NCI-H2107 treated with DMSO at 0.1 percent for 48 hours (cell line): Measurements from ENCODE around the gene RPS6KA2.

Experiments used
- DNase-seq: peaks from one replicate; lab custom pipeline; 2025; ENCODE audit not compliant: unreplicated experiment; lab: John Stamatoyannopoulos, UW

Gene RPS6KA2

GRCh38 chr6:166505133-166505905 is 121.7 kb downstream of the RPS6KA2 start:
- DNase-seq, result no peak

- no peak for DNase-seq
Observed at GRCh38 chr6:166504100-166504499, 123.0 kb downstream of the RPS6KA2 start.

DNA sequence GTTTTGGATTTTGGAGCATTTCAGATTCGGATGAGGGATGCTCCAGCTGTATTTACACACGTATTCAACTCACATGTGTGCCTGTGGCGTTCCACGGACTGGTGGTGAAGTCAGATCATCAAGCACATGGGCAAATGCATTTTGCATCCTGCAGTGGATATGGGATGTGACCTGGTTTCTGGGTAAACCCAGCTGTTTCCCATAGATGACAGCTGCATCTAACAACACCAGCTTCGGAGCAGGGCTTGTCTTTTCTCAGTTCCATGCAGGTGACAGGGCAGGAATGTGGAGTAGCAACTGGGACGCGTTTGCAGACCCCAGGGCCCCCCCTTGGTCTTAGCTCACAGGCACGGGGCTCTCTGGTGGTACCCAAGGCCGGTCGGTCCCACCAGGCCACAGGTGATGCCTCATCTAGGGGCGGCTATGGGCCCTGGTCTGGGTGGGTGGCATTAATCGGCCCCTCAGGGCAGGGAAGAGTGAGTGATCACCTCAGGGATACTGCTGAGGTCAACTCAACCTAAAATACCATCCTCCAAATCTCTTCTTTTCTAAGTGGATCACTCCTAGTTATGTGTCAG is 123.8 kb downstream of the RPS6KA2 start:
- DNase-seq, result no peak

DNA sequence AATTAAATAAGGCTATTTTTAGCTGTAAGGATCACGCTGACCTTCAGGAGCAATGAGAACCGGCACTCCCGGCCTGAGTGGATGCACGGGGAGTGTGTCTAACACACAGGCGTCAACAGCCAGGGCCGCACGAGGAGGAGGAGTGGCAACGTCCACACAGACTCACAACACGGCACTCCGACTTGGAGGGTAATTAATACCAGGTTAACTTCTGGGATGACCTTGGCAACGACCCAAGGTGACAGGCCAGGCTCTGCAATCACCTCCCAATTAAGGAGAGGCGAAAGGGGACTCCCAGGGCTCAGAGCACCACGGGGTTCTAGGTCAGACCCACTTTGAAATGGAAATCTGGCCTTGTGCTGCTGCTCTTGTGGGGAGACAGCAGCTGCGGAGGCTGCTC is 124.6 kb downstream of the RPS6KA2 start:
- DNase-seq, result no peak

DNA sequence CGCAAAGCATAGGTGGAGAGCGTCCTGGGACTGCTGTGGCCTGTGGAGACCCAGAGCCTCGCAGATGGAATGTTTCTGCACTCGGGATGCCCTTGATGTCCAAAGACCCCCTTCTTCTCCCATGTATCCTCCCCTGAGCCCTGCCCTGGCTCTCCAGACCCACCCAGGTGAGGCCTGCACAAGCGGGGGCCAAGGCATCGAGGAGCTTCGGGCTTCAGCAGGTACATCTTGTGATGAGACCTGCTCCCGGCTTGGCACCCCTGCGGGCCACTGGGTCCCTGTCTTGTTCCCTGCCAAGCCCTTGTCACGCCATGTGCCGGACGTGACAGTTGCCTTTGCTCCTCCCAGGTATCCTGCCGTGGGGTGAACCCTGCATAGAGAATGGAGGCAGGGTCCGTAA is 125.8 kb downstream of the RPS6KA2 start:
- no peak for DNase-seq

DNA sequence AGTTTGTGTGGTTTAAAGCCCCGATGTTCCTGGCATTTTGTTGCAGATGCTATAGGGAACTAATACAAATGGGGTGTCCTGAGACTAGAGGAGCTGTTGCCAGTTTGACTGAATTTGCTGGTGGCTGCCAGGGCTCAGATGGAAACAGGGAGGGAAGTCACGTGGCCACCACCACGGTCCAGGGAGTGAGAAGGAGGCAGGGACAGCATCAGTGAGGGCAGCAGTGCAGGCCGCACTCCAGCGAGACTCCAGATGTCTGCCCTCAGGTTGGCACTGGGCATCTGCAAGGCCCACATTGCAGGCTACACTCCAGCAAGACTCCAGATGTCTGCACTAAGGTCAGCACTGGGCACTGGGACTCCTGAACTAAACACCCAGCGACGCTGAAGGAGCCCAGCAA is 126.8 kb downstream of the RPS6KA2 start:
- no peak for DNase-seq

GRCh38 chr6:166499350-166500163 is 127.5 kb downstream of the RPS6KA2 start:
- DNase-seq, result no peak

DNA sequence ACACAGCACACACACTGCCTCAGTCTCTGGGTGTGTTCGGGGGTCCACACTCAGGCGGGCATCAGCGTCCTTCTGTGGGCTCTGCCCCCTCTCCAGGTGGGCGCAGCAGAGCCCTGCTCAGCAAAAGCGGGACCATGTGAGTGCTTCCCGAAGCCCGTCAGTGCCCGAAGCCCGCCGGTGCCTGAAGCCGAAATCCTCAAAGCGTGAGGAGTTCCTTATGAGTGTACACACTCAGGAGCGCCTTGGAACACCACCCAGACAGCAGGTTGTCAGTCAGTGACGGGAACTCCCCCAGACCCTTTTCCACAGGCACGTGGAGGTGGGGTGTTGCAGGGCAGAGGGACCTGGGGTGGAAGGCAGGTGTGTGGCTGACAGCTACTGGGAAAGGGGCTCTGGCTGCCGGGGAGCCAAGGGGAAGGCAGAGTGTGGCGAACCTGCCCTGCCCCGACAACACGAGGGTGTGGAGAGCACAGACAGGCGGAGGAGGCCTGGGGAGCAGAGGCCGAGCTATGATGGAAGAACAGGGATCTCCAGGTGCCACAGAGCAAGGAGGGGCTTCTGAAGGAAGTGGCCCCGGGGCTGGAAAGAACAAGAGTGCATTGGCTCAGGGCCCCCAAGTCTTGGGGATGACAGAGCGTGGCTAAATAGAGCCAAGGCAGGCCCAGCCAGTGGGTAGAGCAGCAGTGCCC is 128.2 kb downstream of the RPS6KA2 start:
- DNase-seq, result no peak

DNA sequence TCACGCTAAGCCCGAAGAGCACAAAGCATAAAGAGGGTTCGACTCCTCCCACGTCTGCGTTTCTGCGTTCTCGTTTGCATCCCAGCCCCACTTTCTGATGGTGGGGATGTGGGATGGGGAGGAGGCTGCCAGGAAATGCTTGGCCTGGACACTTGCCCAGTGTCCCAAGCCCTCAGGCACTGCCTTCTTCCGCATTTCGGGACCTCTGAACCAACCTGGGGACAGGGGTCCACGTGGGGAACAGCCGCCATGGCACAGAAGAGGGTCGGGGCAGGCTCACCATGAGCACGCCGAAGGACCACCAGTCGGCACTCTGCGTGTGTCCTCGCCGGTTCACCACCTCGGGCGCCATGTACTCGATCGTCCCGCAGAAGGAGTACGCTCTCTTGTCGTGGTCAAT is 128.8 kb downstream of the RPS6KA2 start:
- no peak for DNase-seq

GRCh38 chr6:166497087-166497899 is 129.8 kb downstream of the RPS6KA2 start:
- DNase-seq, result no peak

- no peak for DNase-seq
Observed at GRCh38 chr6:166496460-166496859, 130.6 kb downstream of the RPS6KA2 start.

GRCh38 chr6:166495487-166496314 is 131.3 kb downstream of the RPS6KA2 start:
- DNase-seq, result no peak

GRCh38 chr6:166494757-166495486 is 132.1 kb downstream of the RPS6KA2 start:
- DNase-seq, result no peak

GRCh38 chr6:166494101-166494441 is 133.0 kb downstream of the RPS6KA2 start:
- no peak for DNase-seq

DNA sequence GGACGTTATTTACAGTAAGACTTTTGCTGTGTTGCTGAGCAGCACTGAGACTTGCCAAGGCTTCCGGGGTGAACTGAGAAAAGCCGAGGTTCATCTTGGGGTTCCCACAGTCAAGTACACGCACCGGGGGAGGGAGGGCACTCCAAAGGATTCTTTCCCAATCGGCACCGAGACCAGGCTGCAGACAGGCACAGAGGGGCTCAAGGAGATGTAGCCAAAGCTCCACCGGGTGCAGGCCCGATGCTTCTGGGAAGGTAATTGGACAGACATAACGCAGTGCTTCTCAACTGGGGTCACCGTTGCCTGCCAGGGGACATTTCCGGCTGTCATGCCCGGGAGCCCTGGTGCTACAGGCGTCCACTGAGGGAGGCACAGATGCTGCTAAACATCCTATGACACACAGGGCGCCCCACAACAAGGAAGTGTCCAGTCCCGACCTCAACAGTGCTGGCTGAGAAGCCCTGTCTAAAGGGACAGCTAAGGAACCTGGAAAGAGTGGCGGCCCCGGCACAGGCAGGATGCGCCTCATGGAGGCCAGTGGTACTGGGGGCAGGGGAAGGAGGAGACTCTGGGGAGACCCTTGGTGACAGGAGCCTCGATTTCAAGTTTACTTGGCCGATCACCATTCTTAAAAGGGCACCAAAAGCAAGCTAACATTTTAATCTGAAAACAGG is 133.5 kb downstream of the RPS6KA2 start:
- no peak for DNase-seq

DNA sequence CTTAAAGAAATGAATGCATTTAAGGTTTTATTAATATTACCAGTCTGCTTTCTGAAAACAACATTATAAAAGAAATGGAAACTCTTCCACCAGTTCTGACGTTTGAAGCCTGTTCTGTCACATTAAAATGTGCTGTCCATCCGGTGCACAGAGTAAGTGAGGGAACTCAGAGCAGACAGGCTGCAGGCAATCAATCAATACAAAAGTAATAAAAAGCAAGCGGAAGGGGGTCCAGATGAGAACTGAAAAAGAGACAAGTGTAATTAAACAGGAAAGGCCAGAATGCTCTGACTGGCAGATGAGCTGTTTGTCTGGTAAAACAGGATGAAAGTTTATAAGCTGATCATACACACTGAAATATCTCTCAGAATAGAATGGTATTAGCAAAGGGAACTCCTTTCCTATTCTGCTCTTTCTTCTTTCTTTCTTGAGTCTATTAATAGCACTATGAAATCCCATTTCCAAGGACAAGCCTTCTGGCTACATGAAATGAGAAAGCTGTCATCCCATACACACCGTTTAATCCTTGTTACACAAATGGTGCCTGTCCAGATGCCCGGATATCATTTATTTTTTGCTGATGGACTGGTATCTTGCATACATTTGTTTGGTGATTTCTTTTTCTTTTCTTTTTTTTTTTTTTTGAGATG is 134.8 kb downstream of the RPS6KA2 start:
- no peak for DNase-seq

DNA sequence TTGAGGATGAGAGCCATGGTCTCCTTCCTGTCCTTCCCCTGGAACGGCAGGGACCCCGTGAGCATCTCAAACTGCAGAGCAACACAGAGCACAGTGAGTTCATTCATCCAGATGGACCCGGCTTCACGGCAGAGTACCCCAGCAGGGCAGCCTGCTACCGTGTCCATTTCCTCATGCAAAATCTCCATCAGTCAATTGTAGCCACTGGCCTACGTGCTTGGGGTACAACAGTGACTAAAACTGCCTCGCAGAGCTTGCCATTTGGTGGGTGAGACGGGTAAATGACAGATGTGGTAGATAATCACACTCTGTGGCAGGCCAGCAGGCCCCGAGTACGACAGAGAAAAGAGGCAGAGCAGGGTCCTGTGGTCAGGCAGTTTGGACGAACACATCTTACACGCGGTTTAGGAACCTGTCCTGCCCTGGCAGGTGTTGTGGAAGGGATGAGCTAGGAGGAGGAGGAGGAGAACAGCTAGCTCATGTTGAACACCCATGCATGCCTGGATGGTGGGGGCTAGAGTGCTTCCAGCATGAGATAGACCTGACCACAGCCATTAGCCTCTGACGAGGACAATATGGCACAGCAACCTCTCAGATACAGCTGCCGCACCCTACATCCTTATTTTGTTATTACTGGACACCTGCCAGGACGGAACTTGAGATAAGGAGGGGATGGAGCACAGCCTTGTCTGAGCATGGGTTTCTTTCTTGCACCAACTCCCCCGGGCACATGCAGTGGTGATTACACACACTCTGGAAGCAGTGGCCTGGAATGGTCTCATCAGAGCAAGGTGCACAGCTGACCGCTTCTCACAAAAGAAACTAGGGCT is 136.2 kb downstream of the RPS6KA2 start:
- peak; percentile 60 for DNase-seq
